Duodenal mucosa (tissue), 2 donors: ENCODE results near the gene OOSP4A.

Experiments
- H3K27ac ChIP-seq: one replicate; pipeline ENCODE4 v1.7.0; 2013; ENCODE audit warnings: low read depth, low read length
- H3K27me3 ChIP-seq, 2 donors: one replicate each; pipeline ENCODE4 v1.7.0; 2013; ENCODE audit warnings: low read length in 2 of 2, control low read depth in 1 of 2; ENCODE audit not compliant: insufficient read depth in 2 of 2, control insufficient read depth in 1 of 2
- H3K36me3 ChIP-seq, 2 donors: one replicate each; pipeline ENCODE4 v1.7.0; 2013; ENCODE audit warnings: low read length in 2 of 2, control low read depth in 1 of 2; ENCODE audit not compliant: insufficient read depth in 2 of 2, control insufficient read depth in 1 of 2
- H3K4me1 ChIP-seq, 2 donors: one replicate each; pipeline ENCODE4 v1.7.0; 2013; ENCODE audit warnings: low read length in 2 of 2, control low read depth in 1 of 2; ENCODE audit not compliant: insufficient read depth in 2 of 2, control insufficient read depth in 1 of 2
- H3K4me3 ChIP-seq, 2 donors: one replicate each; pipeline ENCODE4 v1.7.0; 2013; ENCODE audit warnings: low read length in 2 of 2, low read depth in 1 of 2
- H3K9ac ChIP-seq, 2 donors: one replicate each; pipeline ENCODE4 v1.7.0; 2013; ENCODE audit warnings: low read length in 2 of 2, low read depth in 1 of 2
- H3K9me3 ChIP-seq, 2 donors: one replicate each; pipeline ENCODE4 v1.7.0; 2013; ENCODE audit warnings: low read length in 2 of 2, control low read depth in 1 of 2; ENCODE audit not compliant: control insufficient read depth in 1 of 2

OOSP4A gene

GRCh38 chr11:59944720-59945119, 19.1 kb upstream of the OOSP4A start:
- H3K4me3 ChIP-seq: no peak overlapping the region
- H3K4me1 ChIP-seq: no peaks in the 10 kb centered on the region
- peaks cover 0 to 5% of the 10 kb centered on the region in 2 donors for H3K27me3 ChIP-seq
- H3K36me3 ChIP-seq: no peaks in the 10 kb centered on the region
- no peak overlapping the region for H3K27ac ChIP-seq
- no peaks in the 10 kb centered on the region for H3K9me3 ChIP-seq
- H3K9ac ChIP-seq: no peak overlapping the region

- Histone ChIP-seq H3K27ac (no peak overlapping the region), H3K9me3 (no peaks in the 10 kb centered on the region), H3K36me3 (no peaks in the 10 kb centered on the region), H3K9ac (no peak overlapping the region), H3K27me3 (peaks cover 0 to 3% of the 10 kb centered on the region in 2 donors), H3K4me1 (no peaks in the 10 kb centered on the region), H3K4me3 (no peak overlapping the region)
These were observed 10.2 kb upstream of the OOSP4A start for GRCh38 chr11:59953463-59954218.

- no peak overlapping the region for H3K27ac ChIP-seq
- peaks cover 0 to 3% of the 10 kb centered on the region in 2 donors for H3K27me3 ChIP-seq
- no peaks in the 10 kb centered on the region for H3K4me1 ChIP-seq
- no peak overlapping the region for H3K9ac ChIP-seq
- no peak overlapping the region for H3K4me3 ChIP-seq
- H3K36me3 ChIP-seq: no peaks in the 10 kb centered on the region
- no peaks in the 10 kb centered on the region for H3K9me3 ChIP-seq
These were observed 9.5 kb upstream of the OOSP4A start for GRCh38 chr11:59954219-59954847.

- H3K27ac ChIP-seq: no peak overlapping the region
- H3K4me3 ChIP-seq: no peak overlapping the region
- H3K9ac ChIP-seq: no peak overlapping the region
- H3K4me1 ChIP-seq: peaks cover 3 to 10% of the 10 kb centered on the region in 2 donors
- no peaks in the 10 kb centered on the region for H3K36me3 ChIP-seq
- H3K9me3 ChIP-seq: no peaks in the 10 kb centered on the region
- H3K27me3 ChIP-seq: no peaks in the 10 kb centered on the region
These were observed 6.7 kb upstream of the OOSP4A start for GRCh38 chr11:59957094-59957493.

- no peaks in the 10 kb centered on the region for H3K9me3 ChIP-seq
- H3K27me3 ChIP-seq: no peaks in the 10 kb centered on the region
- no peak overlapping the region for H3K27ac ChIP-seq
- H3K4me3 ChIP-seq: no peak overlapping the region
- H3K36me3 ChIP-seq: no peaks in the 10 kb centered on the region
- H3K4me1 ChIP-seq: peaks cover 3 to 10% of the 10 kb centered on the region in 2 donors
- no peak overlapping the region for H3K9ac ChIP-seq
These were observed 3.1 kb upstream of the OOSP4A start for GRCh38 chr11:59960502-59961381.

GRCh38 chr11:59962107-59962482, 1.7 kb upstream of the OOSP4A start:
- no peak overlapping the region for H3K27ac ChIP-seq

GRCh38 chr11:59965424-59965823, 1.6 kb downstream of the OOSP4A start:
- Histone ChIP-seq H3K27me3 (no peaks in the 10 kb centered on the region), H3K27ac (no peak overlapping the region), H3K9me3 (no peaks in the 10 kb centered on the region), H3K4me3 (no peak overlapping the region), H3K9ac (no peak overlapping the region), H3K4me1 (peaks cover 3 to 8% of the 10 kb centered on the region in 2 donors), H3K36me3 (no peaks in the 10 kb centered on the region)

More at GRCh38 chr11:59962107-59962482, 1.7 kb upstream of the OOSP4A start:
- Histone ChIP-seq H3K9ac (no peak overlapping the region), H3K36me3 (no peaks in the 10 kb centered on the region), H3K27me3 (no peaks in the 10 kb centered on the region), H3K4me3 (no peak overlapping the region), H3K4me1 (peaks cover 3 to 10% of the 10 kb centered on the region in 2 donors), H3K9me3 (no peaks in the 10 kb centered on the region)

- Histone ChIP-seq H3K27me3 (no peaks in the 10 kb centered on the region), H3K4me1 (peaks cover 0 to under 1% of the 10 kb centered on the region in 2 donors), H3K27ac (no peak overlapping the region), H3K36me3 (no peaks in the 10 kb centered on the region), H3K4me3 (no peak overlapping the region), H3K9ac (no peak overlapping the region), H3K9me3 (no peaks in the 10 kb centered on the region)
These were observed 2.4 kb downstream of the OOSP4A start for GRCh38 chr11:59966201-59966600.

GRCh38 chr11:59967677-59968394, 4.0 kb downstream of the OOSP4A start:
- Histone ChIP-seq H3K27me3 (no peaks in the 10 kb centered on the region), H3K9ac (no peak overlapping the region), H3K27ac (no peak overlapping the region), H3K9me3 (no peaks in the 10 kb centered on the region), H3K36me3 (no peaks in the 10 kb centered on the region), H3K4me3 (no peak overlapping the region), H3K4me1 (no peaks in the 10 kb centered on the region)
